ENCODE results near the gene TIGD6.

TIGD6 gene

GRCh38 chr5:150017226-150018005, 17.0 kb upstream of the TIGD6 start:
- no peak for FAIRE-seq
- no peak for DNase-seq (ENCODE audit: insufficient read length, low spot score)

DNA sequence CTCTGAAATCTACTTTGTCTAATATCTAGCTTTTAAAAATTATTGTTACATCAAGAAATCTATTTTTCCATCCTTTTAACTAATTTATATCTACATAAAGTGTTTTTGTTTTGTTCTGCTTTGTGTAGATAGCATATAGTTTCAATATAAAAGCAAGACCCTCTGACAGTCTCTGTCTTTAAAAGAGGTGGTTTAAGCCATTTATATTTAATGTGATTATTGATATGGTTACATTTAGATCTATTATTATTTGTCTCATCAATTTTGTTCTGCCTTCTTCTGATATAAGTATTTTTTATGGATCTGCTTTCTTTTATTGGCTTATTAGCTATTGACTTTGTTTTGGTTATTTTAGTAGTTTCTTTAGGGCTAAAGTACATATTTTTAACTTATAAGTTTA, 16.1 kb upstream of the TIGD6 start:
- FAIRE-seq (no peak), DNase-seq (ENCODE audit: insufficient read length, low spot score) (no peak)

DNA sequence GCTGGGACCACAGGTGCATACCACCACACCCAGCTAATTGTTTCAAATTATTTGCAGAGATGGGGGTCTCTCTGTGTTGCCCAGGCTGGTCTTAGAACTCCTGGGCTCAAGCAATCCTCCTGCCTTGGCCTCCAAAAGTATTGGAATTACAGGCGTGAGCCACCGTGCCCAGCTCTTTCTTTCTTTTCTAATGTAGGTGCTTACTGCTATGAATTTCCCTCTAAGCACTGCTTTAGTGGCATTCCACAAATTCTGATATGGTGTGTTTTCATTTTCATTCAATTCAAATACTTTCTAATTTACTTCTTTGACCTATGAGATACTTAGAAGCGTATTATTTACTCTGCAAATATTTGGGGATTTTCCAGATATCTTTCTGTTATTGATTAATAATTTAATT, 15.0 kb upstream of the TIGD6 start:
- no peak for FAIRE-seq
- no peak for DNase-seq (ENCODE audit: insufficient read length, low spot score)

DNA sequence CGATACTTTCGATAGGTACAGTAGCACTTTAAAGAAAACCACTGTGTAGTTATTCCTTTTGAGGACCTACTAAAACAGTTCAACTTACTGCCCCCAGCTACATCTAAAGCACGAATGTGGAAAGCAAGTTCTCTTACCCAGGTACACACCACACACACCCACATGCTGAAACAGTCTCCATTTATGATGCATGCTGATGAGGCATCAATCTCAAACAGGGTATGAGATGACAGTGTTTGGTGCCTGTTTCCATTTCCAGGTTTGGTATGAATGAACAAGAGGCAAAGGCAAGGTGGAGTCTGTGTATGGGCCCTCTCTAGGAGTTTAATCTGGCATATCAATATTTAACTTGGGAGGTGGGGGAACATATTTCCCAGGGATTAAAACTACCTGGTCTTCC, 14.0 kb upstream of the TIGD6 start:
- DNase-seq (ENCODE audit: insufficient read length, low spot score) = no peak
- no peak for FAIRE-seq

DNA sequence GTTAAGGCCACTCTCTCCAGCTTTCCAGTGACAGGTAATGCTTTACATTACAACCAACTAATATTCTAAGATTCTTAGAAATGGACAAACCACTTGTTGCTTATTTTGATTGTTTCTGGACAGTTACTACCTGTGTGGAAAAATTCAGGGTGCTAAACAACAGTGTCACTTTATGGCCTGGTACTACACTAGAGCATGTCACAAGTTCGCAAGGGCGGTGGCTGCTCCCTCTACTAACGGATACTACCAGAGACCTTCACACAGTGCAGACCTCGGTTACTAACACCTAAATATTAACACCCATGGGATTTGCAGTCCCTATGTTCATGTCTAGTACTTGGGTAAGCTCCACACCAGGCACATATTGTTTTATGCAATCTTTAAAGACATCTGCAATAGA, 13.5 kb upstream of the TIGD6 start:
- FAIRE-seq (no peak), DNase-seq (ENCODE audit: insufficient read length, low spot score) (no peak)

- no peak for DNase-seq (ENCODE audit: insufficient read length, low spot score)
- FAIRE-seq = no peak
Observed at GRCh38 chr5:150009671-150010387, 9.4 kb upstream of the TIGD6 start.

DNA sequence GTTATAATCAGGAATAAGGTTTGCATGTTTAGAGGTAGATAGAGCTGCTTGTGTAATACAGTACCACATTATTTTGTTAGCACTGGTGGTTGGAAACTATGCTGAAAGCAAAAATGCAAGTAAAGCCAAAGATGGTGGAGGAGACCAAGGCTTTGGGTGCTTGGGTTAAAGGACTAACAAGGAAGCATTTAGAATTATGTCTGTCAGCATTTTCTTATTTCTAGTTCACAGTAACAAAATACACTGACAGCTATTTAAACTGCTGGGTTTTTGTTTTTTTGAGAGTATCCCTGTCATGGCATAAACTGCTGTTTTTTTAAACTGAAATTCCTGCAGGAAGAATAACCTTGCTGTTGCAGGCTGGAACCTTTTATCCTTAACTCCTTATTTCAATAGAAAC, 6.6 kb upstream of the TIGD6 start:
- FAIRE-seq = no peak
- no peak for DNase-seq (ENCODE audit: insufficient read length, low spot score)

DNA sequence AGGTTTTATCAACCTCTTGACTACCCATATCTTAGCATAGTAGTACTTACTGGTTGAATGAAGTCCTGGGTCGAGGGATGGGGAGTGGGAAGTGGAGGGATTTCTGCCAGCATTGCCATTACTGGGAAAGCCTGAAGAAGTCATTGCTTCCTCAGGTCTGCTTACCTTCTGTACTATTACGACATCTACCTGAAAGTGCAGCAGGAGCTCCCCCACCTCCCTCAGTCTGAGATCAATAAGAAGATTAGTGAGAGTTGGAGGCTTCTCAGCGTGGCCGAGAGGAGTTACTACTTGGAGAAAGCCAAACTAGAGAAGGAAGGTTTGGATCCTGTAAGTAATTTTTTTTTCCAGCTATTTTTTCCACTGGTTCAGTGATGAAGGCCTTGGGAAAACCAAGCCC, 5.9 kb upstream of the TIGD6 start:
- DNase-seq (ENCODE audit: insufficient read length, low spot score) (no peak), FAIRE-seq (no peak)

- FAIRE-seq (peak; percentile 78), DNase-seq (ENCODE audit: insufficient read length, low spot score) (peak; percentile 59)
Observed at GRCh38 chr5:150001660-150002486, 1.4 kb upstream of the TIGD6 start.

DNA sequence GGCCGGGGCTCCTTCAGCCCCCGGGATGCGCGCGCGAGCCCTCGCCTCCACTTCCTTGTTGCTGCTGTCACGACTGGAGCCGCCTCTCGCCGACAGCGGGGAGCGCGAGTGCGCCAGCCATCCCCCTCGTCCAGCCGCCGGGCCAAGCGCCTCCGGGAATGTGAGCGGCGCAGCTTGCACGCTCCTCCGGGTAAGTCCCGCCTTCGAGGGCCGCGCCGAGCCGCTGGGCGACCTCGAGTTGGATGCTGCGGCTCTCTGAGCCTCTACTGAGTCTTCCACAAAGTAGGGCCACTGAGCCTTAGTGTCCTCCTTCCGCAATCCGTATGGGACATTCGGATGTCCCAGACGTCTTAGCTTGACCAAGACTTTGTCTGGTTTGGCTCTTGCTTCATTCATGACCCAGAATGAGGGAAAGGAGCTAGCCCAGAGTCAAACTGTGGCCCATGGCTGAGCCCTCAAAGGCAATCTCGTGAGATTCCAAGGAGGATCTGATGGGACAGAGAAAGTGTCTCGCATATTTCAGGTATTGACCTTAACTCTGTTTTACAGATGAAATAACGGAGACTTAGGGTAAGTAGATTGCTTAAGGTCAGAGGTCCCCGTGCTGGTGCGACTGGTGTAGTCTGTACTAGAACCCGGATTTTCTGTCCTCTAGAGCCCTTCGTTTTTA, 671 bp upstream of the TIGD6 start:
- DNase-seq (ENCODE audit: insufficient read length, low spot score) (no peak), FAIRE-seq (no peak)

DNA sequence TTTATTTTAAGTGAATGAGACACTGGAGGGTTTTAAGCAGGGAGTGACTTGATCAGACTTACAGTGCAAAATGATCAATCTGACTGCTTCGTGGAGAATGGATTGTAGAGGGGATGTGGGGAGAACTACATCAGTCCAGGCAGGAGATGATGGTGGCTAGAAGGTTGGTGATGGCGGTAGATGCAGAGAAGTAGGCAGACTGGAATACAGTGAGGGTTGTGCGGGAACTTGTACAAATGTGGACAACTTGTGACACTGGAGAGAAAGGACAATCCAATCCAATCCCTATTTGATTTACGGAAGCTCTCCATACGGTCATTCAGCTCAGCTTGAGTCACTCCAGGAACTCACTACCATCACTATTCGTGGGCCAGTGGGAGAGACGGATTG, 593 bp downstream of the TIGD6 start:
- DNase-seq (ENCODE audit: insufficient read length, low spot score) (no peak), FAIRE-seq (peak; percentile 8)

GRCh38 chr5:149999359-149999758, 1.1 kb downstream of the TIGD6 start:
- no peak for DNase-seq (ENCODE audit: insufficient read length, low spot score)
- no peak for FAIRE-seq

GRCh38 chr5:149998281-149998680, 2.2 kb downstream of the TIGD6 start:
- FAIRE-seq (no peak), DNase-seq (ENCODE audit: insufficient read length, low spot score) (no peak)

GRCh38 chr5:149996205-149996890, 4.1 kb downstream of the TIGD6 start:
- FAIRE-seq = no peak
- no peak for DNase-seq (ENCODE audit: insufficient read length, low spot score)

- DNase-seq (ENCODE audit: insufficient read length, low spot score) (no peak), FAIRE-seq (no peak)
Observed at GRCh38 chr5:149995385-149996204, 4.9 kb downstream of the TIGD6 start.

- DNase-seq (ENCODE audit: insufficient read length, low spot score) (no peak), FAIRE-seq (no peak)
Observed at GRCh38 chr5:149993471-149993870, 7.0 kb downstream of the TIGD6 start.

GRCh38 chr5:149990518-149991376, 9.7 kb downstream of the TIGD6 start:
- peak; percentile 32 for DNase-seq (ENCODE audit: insufficient read length, low spot score)
- FAIRE-seq = peak; percentile 97

DNA sequence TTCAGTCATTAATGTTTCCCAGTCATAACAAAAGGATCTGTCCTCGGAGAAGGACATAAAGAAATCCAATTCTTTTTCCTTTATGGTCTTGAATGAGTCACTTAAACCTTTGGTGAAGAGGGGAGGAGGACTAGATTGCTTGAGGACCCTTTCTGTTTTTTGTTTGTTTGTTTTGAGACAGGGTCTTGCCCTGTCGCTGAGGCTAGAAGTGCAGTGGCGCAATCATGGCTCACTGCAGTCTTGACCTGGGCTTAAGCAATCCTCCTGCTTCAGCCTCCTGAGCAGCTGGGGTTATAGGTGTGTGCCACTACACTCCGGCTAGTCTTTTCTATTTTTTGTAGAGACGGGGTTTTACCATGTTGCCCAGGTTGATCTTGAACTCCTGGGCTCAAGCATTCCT, 12.3 kb downstream of the TIGD6 start:
- DNase-seq (ENCODE audit: insufficient read length, low spot score) (no peak), FAIRE-seq (no peak)

DNA sequence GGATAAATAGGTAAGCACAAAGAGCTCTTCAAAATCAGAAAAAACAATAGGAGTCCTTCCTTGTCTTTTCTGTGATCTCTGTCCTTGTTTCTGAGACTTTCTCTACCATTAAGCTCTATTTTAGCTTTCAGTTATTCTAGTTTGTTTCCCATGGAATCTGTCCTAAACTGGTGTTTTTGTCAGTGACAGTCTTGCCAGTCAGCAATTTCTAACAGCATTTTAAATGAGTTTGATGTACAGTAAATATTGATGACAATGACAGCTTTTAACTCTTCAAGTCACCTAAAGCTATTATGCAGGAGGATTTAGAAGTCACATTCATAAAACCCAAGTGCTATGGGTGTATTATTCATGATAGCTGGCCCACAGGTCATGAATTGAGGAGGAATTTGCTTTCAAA, 17.9 kb downstream of the TIGD6 start:
- FAIRE-seq (no peak), DNase-seq (ENCODE audit: insufficient read length, low spot score) (no peak)

All from GM19239 (cell line).